LNCAP (cell line): ENCODE data around the gene SDK1.

Experiments
- TF ChIP-seq, protein P1 (sequence below): fragments of 450-650 bp; IDR thresholded peaks from 2 replicates; pipeline ENCODE4 v1.5.1; 2017; ENCODE audit warnings: mild to moderate bottlenecking

SDK1 gene

DNA sequence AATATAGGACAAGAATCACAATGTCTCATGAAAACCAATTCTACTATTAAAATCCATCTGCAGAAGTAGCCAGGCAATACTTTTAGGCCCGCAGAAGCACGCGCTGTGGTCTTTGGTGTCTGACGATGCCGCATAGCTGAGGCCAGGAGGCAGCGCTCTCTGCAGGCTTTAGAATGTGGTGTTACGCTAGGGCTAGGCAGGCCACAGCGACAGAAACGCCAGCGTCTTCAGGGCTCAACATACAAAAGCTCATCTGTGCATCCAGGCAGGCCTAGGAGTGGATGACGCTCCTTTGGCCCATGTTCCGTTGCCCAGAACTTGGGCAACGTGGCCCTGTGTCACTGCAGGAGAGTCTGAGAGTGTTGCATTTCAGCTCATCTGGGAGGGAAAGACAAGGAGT, 779.9 kb downstream of the SDK1 start:
- TF ChIP-seq, protein P1, sequence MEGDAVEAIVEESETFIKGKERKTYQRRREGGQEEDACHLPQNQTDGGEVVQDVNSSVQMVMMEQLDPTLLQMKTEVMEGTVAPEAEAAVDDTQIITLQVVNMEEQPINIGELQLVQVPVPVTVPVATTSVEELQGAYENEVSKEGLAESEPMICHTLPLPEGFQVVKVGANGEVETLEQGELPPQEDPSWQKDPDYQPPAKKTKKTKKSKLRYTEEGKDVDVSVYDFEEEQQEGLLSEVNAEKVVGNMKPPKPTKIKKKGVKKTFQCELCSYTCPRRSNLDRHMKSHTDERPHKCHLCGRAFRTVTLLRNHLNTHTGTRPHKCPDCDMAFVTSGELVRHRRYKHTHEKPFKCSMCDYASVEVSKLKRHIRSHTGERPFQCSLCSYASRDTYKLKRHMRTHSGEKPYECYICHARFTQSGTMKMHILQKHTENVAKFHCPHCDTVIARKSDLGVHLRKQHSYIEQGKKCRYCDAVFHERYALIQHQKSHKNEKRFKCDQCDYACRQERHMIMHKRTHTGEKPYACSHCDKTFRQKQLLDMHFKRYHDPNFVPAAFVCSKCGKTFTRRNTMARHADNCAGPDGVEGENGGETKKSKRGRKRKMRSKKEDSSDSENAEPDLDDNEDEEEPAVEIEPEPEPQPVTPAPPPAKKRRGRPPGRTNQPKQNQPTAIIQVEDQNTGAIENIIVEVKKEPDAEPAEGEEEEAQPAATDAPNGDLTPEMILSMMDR: no peak

DNA sequence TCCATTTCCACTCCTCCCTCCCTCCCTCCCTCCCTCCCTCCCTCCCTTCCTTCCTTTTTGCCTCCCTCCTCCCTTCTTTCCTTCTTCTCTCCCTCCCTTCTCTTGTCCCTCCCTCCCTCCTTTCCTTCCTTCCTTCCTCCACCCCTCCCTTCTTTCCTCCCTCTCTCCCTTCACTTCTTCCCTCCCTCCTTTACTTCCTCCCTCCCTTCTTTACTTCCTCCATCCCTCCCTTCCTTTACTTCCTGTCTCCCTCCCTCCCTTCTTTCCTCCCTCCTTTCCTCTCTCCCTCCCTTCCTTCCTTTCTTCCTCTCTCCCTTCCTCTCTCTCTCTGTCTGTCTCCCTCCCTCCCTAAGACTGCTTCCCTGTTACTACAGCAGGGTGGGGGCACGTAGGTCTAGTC, 782.5 kb downstream of the SDK1 start:
- TF ChIP-seq, protein P1: no peak

DNA sequence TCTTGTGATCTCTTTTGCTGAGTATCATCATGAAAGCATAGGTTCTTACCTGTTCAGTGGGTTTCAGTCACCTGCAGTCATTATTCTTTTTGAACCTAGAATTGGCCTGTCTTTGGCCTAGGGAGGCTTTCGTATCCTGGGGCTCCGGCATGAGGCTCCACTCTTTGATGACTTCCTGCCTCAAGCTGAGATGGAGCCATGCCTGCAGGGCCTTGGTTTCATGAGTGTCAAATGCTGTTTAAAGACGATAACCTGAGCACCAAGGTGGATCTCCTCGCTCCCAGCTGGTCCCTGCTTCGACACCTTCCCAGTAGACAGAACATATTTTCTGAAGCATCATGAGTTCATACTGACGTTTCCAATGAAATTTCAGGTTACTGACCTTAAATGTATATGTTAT, 783.2 kb downstream of the SDK1 start:
- TF ChIP-seq, protein P1: no peak

DNA sequence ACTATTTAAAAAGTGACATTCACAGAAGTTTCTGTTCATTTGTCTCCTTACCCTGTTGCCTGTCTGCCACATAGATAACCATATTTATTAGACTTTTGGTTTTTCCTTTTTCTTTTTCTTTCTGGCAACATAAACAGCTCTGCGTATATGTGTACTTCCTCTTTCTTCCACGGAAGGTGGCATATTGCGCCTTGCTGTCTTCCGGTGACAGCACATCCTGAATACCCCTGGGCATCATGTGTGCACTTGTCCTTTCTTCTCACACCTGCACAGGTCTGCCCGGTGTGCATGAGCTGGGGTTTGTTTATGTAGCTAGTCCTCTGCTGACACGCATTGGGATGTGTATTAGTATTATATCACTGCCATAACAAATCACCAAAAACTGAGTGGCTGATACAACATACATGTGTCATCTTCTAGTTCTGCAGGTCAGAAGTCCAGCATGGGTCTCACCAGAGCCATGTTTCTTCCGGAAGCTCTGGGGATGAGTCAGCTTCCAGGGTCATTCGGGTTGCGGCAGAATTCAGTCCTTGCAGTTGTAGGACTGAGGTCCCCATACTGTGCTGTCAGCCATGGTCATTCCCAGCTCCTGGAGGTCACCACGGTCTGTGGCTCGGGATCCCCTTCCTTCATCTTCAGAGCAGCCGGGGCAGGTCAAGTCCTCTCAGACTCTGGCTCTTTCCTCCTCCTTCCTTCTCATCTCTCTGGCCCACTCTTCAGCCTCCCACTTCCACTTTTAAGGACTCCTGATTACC, 785.1 kb downstream of the SDK1 start:
- TF ChIP-seq, protein P1: no peak

DNA sequence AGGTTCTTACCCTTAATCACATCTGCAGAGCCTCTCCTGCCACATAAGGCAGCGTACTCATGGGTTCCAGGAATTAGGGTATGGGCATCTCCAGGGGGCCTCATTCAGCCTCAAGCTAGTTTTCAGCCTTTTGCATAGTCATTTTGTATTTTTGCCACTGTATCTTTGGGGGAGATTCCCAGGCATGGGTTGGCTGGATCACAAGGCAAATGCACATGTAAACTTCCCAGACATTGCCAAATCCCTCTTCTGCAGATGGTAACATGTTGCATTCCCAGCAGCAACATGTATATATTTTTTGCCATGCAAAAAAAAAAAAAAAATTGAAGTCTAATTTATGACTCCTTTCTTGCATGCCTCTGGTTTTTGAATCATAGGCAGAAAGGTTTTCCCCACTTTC, 785.7 kb downstream of the SDK1 start:
- TF ChIP-seq, protein P1: no peak

DNA sequence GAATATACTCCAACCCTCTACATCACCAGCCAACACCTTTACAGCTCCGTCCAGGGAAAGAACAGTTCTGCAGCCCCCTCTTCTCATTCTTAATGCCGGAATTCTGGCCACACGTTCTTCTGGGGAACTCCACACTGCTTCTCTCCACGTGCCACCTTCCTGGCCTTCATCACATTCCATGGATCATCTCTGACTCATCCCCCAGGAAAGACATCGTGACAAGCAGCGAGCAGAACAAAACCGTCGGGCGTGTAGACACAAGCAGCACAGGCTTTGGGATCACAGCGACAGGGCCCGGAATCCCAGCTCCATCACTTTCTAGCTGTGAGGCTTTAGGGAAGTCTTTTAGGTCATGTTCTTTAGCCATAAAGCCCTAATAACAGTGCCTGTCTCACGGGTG, 790.7 kb downstream of the SDK1 start:
- TF ChIP-seq, protein P1: no peak

DNA sequence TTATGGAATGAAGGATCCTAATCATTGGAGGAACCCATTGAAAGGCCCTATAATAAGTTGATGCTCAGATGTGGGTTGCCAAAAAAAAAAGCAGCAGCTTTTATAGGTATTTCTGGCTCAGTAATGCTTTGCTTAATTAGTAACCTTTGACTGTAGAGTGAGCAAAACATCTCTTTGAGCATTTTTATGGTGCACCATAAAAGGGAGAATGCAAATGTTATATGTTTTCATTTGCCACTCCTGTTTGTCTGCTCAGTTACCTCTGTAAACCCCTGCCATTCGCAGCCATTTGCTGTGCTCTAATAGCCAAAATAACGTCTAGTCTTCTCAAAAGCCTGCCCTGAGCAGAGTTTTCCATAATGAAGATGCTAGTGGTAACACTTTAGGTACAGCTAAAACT, 792.0 kb downstream of the SDK1 start:
- TF ChIP-seq, protein P1: no peak

DNA sequence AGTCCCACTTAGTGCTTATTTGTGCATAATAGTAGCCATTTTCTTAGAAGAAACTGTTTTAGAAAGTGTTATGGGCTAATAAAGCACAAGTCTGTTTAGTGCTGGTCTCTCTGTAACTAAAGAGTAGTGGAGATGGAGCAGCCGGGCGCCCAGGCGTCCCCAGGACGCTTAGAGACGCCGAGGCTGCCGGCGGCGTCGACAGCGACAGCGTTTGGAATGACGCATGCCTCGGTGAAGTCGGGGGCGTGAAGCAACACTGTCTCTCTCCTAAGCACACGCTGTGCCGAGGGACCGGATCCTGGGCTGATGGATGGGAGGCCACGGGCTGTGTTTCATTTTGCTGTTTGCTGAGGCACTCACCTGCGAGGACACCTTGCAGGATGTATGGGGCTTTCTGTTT, 792.4 kb downstream of the SDK1 start:
- TF ChIP-seq, protein P1: no peak
